ENCODE measurements around the gene C1QTNF4.
"Not testable (repeated sequence)": the region's sequence is repeated elsewhere in the genome, so short reads cannot be mapped to it uniquely, and the experiment has no call there.

C1QTNF4 gene
- total RNA-seq = 0 to 0.32 (median 0.04) reads per million in 18 experiments

- DNase-seq = no peak
Observed at GRCh38 chr11:47593934-47594855, at the start of gene C1QTNF4. Gene C1QTNF4 (minus strand): TSS chr11:47594411. CDS start chr11:47590810, 3,601 bp downstream.

DNA sequence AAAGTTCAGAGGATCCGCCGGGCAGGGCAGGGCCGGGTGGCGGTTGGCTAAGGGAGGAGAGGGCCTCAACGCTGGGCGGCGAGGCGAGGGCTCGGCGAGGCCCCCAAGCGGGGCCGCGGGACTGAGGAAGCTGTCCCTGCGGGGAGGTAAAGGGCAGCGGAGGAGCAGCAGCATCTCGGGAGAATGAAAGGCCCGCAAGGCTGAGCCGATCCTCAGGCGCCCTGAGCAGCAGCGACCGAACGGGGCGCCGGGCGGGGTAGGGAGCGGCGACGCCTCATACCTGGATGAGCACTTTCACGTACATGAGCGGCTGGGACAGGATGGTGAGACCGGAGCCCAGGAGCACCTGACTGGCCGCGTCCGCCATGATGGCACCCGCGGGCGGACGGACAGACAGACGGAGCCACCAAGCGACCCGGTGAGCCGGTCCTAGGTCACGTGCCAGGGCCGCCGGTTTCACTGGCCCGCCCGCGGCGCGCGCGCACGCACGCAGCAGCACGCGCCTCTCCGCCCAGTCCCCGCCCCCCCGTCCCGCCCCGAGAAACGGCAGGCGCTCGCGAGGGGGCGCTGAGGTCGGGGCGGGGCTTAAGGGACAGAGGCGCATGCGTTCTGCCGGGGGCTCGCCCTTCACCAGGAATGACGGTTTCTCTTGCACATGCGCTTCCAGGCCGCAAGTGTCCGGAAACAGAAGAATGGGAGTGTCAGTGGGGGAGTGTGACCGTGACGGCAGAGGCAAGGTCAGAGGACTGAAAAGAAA lies 48.1 kb upstream of the C1QTNF4 start, which contains the start of gene MTCH2:
Gene MTCH2, minus strand, starts transcription at position 461 of the 757 bp plus-strand sequence. Its CDS starts 94 bp downstream, at position 367.
- DNase-seq = peak; percentile 98 to 99

DNA sequence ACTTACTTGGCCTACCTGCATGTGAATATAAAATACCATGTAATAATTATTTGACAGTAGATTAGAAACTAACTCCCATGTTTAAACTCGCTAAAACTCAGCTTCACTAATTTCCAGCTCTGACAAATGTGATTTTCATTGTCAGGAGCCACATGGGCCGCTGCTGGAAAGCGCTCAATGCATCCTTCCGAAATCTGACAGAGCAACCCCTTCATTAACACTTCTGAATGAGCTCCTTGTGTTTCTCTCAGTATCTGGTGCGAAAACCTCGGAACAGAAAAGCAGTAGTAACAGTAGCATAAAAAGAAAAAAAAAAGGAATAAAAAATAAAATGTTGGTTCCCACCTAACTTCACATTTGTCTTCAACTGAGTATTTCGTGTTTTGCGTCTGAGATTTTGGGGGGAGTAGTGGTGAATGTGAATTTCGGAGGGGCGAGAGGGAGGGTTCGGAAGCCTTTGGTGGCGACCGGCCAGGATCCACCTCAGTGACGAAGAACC lies 47.4 kb upstream of the C1QTNF4 start:
- DNase-seq = no peak

DNA sequence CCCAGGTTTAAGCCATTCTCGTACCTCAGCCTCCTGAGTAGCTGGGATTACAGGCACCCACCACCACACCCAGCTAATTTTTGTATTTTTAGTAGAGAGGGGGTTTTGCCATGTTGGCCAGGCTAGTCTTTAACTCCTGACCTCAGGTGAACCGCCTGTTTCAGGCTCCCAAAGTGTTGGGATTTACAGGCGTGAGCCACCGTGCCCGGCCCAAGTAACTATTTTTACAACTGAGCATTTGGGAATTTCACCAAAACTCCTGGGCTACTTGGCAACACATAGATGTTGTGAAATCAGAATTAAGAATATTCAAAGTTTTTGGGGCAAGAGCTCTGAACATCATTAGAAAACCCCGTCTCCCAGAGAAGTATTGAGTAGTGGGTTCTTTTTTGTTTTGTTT lies 46.3 kb upstream of the C1QTNF4 start:
- DNase-seq = not testable (repeated sequence)

- DNase-seq = not testable (repeated sequence)
Observed at GRCh38 chr11:47636331-47636730, 42.1 kb upstream of the C1QTNF4 start.

GRCh38 chr11:47631473-47631872 lies 37.3 kb upstream of the C1QTNF4 start:
- DNase-seq = no peak

DNA sequence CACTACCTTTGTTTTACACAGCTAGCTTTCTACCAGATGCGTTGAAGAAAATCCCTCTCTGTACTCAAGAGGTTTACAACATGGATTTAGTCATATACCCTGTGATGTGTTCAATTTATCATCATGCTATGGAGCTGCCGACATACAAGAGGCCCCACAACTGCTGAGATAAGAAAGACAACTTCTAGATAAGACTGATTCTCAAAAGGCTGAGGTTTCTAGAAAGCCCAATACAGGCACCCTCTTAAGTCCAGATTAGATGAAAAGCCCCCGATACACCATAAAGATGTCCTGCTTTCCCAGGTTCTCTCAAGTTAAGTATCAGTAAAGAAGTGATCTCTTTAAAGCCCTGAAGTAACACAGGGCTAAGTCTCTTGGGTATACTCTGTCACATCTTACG lies 33.8 kb upstream of the C1QTNF4 start:
- no peak for DNase-seq

GRCh38 chr11:47626234-47626633 lies 32.0 kb upstream of the C1QTNF4 start:
- no peak for DNase-seq

- no peak for DNase-seq
Observed at GRCh38 chr11:47620836-47621378, 26.7 kb upstream of the C1QTNF4 start.

- no peak for DNase-seq
Observed at GRCh38 chr11:47617417-47617809, 23.2 kb upstream of the C1QTNF4 start.

- peak; percentile 67 to 84 for DNase-seq
Observed at GRCh38 chr11:47616726-47617416, 22.7 kb upstream of the C1QTNF4 start.

DNA sequence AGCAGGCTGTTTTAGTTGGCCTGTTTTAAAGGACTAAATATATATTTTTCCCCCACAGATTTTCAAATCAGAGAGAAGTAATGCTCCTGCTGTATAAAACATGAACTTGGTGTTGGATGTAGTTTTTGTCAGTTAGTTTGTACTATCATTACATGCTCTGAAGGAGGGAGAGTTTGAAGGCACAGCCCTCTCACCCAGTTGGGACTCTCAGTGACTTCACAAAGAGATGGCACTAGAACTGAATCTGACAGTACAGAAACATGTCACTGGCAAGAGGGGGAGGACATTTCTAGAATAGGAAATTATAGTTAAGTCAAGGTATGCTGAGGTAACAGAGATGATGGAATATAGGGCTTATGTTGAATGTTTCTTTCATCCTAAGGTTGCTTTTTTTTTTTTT lies 21.0 kb upstream of the C1QTNF4 start:
- DNase-seq = no peak

- DNase-seq = peak; percentile 62 to 73
Observed at GRCh38 chr11:47611348-47611794, 17.2 kb upstream of the C1QTNF4 start.

DNA sequence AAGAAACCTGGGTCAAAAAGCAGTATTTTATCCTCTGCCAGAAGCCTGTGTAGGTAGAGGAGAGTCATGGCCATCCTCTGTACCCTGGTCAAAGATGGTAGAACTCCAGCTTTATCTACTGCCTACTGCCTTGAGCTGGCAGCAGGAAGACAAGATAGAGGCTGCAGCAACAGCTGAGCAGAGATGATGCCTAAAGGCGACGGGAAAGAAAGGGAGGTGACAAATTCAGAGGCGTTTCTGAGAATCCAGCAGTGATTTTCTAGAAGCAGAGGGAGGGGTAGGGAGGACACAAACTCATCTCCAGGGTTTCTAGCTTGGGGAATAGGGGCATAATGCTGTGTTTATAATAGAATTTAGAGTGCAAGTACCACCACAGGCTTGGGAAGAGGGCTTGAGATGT lies 15.5 kb upstream of the C1QTNF4 start:
- no peak for DNase-seq

DNA sequence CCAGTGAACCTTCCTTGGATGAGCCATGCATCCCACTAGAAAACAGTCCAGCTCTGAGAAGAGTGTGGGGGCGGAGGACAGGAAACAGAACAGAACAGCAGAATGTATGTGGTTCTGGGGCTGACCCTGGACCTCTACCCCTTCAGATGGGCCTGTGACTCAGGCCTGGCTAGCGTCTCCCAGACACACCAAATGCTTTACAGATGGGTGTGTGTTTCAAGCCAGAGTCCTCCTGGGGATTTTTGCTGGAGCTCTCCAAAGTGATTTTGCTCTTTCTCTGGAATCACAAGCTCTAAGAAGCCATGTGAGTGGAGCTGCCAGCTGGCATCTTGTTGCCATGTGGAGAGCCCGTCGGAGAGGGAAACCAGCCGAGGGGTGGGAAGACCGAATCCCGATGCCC lies 13.2 kb upstream of the C1QTNF4 start:
- DNase-seq = peak in 1 of 2 donors; percentile 14

- DNase-seq = no peak
Observed at GRCh38 chr11:47606731-47607130, 12.5 kb upstream of the C1QTNF4 start.

DNA sequence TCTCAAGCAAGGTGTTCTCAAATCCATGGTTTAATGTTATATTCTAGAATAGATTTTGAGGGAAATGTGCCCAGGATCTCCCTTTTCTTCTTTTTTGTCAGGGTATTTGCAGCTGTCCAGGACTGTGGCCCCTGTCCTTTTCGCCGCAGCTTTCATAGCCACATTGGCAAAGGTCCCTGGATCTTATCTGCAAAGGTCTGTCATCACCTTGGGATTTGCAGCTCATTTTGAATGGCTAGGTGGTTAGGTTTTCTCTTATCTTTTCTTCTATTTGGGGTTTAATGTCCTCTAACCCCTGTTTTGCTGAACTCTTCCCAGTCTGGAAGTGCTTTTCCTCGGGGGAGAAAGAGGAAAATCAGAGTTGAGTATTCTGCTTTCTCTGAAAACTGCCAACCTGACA lies 11.7 kb upstream of the C1QTNF4 start:
- DNase-seq = no peak

- DNase-seq = no peak
Observed at GRCh38 chr11:47603295-47603694, 9.1 kb upstream of the C1QTNF4 start.

GRCh38 chr11:47599902-47600301 lies 5.7 kb upstream of the C1QTNF4 start:
- no peak for DNase-seq

- DNase-seq = no peak
Observed at GRCh38 chr11:47595967-47596366, 1.8 kb upstream of the C1QTNF4 start.

GRCh38 chr11:47595029-47595428 lies 818 bp upstream of the C1QTNF4 start:
- DNase-seq = no peak

DNA sequence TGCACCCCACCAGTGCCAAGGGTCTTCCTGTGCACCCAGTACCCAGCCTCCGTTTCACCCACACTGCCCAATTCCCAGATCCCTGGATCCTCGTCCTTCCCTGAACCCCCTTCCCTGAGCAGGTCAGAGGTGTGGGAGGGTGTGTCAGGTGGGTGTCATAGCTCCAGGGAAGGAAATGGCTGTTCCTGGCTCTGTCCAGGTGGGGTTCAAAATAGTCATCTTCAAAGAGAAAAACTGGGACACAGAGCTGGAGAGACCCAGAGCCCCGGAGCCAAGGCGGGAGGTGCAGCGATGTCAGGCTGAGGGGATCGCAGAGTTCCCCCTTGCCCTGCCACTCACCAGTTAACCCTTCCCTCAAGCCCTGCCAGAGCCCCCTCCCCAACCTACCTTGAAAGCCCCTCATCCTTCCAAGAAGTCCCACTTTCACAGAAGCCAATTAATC lies 698 bp downstream of the C1QTNF4 start:
- DNase-seq = no peak
